Ovary (tissue), 9 donors: ENCODE results near the gene RASGRF2. TPM values are rescaled to one million over a fixed set of nuclear protein-coding genes. Genes with fewer than 3 reads are reported as not detected.
A peak's percentile ranks its signal among the peaks of the same experiment; 100 is the strongest.

Experiments used
- DNase-seq, 5 donors: peaks; one replicate each; pipeline ENCODE4 v3.0.0-alpha.2; 2019 to 2020
- H3K27ac ChIP-seq, 2 donors: fragments of 200-600 bp; one replicate each; pipeline versions ENCODE4 v1.5.1 to v1.8.0; 2019 to 2022
- H3K27me3 ChIP-seq: fragments of 200-600 bp; one replicate; pipeline ENCODE4 v1.8.0; 2022
- H3K36me3 ChIP-seq: fragments of 200-600 bp; sonication (generic); one replicate; pipeline ENCODE4 v1.5.1; 2019
- H3K4me1 ChIP-seq: one replicate; pipeline ENCODE4 v1.8.1; 2013; ENCODE audit warnings: mild to moderate bottlenecking, moderate library complexity; ENCODE audit not compliant: insufficient read depth
- H3K4me3 ChIP-seq: fragments of 200-600 bp; sonication (generic); one replicate; pipeline ENCODE4 v1.5.1; 2017
- H3K9me3 ChIP-seq, 2 donors: fragments of 200-600 bp in 1 of 2; sonication (generic) in 1 of 2; one replicate each; pipeline versions ENCODE4 v1.5.1 to v1.8.1; 2013 to 2019; ENCODE audit warnings: mild to moderate bottlenecking in 1 of 2, moderate library complexity in 1 of 2
- EP300 ChIP-seq: sonication (generic); formaldehyde crosslinking; IDR thresholded peaks from one replicate; pipeline ENCODE4 v1.6.1; 2017; ENCODE audit warnings: antibody characterized with exemption
- POLR2A ChIP-seq: fragments of 450-650 bp; IDR thresholded peaks from one replicate; pipeline ENCODE4 v1.6.1; 2017; ENCODE audit warnings: antibody characterized with exemption, mild to moderate bottlenecking, moderate library complexity
- WGBS, 3 donors: extraction: QIAGEN DNeasy Blood & Tissue Kit in 1 of 3; methylation state at CpG; one replicate each; pipeline versions ENCODE4 v1.1.5 to v1.1.7; 2013 to 2017; 5-methylcytosine and 5-hydroxymethylcytosine counted together
- intact Hi-C, 4 donors: fragments of 100-400 bp; cut with DNase I; formaldehyde crosslinking; loops; one replicate each; pipeline versions ENCODE4 v1.11.0 to v1.15.1; 2022 to 2023
- polyA plus RNA-seq, 2 donors: library from polyadenylated mRNA; stranded (reverse); fragments of 200-250 nt in 1 of 2; fragments of 350-450 nt in 1 of 2; fragmentation: Illumina TruSeq in 1 of 2; extraction: RNeasy Lipid Tissue Mini Kit (QIAGEN cat#74804) in 1 of 2; gene quantifications; one replicate each; pipeline ENCODE4 v1.2.3, GENCODE V29; 2013 to 2014
- total RNA-seq, 7 donors: library from RNA; depleted of rRNA in 2 of 7; stranded (reverse); fragments of >200 nt in 2 of 7; fragmentation: NEBNext Ultra II Directional in 3 of 7; extraction: Animal tissue kit (Norgen Biotek cat#: 25700) in 3 of 7; gene quantifications; one replicate each; pipeline versions ENCODE4 v1.1.0 to v1.2.4, GENCODE V29; 2016 to 2023
- TF ChIP-seq, protein P1 (sequence below), 3 donors: fragments of 450-650 bp in 2 of 3; fragments of 200-600 bp in 1 of 3; IDR thresholded peaks; one replicate each; pipeline versions ENCODE4 v1.5.1 to v1.8.0; 2016 to 2022; ENCODE audit warnings: antibody characterized with exemption in 3 of 3, mild to moderate bottlenecking in 1 of 3
- donor health status: DM: no; HTN: no; CAD: no; lungs with moderate emphysema.
- donor health status: DM: no; HTN: no; CAD: no.
- donor health status: Bipolar disorder and iron deficiency.
- donor health status: DM: yes; HTN: yes; CAD: no.
- donor health status: DM: no; HTN: no; CAD: no.
- donor health status: DM: yes; HTN: yes; CAD: no.

RASGRF2 gene
- total and polyA plus RNA-seq, 9 donors = 8.6 to 55.1 (median 23.0) TPM

- H3K27me3 ChIP-seq = no peaks in the 10 kb centered on the region
- H3K4me3 ChIP-seq = no peak overlapping the region
- 55 to 71% (median 61%) methylated on average over 4 of the region's 4 CpGs for WGBS, 3 donors
- H3K4me1 ChIP-seq = peaks cover 10% of the 10 kb centered on the region
- no peak for DNase-seq
- intact Hi-C loops = no loop called here
- H3K27ac ChIP-seq = no peak overlapping the region
- TF ChIP-seq POLR2A = no peak
- no peaks in the 10 kb centered on the region for H3K9me3 ChIP-seq
- no peaks in the 10 kb centered on the region for H3K36me3 ChIP-seq
Observed at GRCh38 chr5:81140441-81140840, 180.3 kb downstream of the RASGRF2 start.

DNA sequence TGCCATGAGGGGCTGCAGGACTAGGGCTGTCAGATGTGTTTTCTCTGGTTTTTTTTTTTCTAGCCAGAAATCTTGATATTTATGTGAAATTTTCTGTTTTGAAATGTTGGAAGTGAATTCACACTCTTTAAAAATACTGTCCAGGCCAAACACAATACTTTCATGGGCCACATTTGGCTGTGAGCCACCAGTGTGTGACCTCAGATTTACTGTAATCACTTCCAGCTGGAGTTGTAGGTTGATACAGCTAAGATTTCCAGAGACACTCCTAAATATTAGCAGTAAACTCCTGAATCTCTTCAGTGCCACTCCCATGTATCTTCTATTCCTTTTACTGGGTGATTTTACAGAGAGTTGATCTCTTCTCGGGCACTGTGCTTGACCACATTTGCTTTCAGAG is 180.8 kb downstream of the RASGRF2 start:
- Histone ChIP-seq H3K36me3 (no peaks in the 10 kb centered on the region), H3K4me1 (peaks cover 11% of the 10 kb centered on the region), H3K9me3 (no peaks in the 10 kb centered on the region), H3K27ac (no peak overlapping the region), H3K27me3 (no peaks in the 10 kb centered on the region), H3K4me3 (no peak overlapping the region)
- intact Hi-C loops = no loop called here
- TF ChIP-seq EP300 (no peak), POLR2A (no peak)
- TF ChIP-seq, protein P1, sequence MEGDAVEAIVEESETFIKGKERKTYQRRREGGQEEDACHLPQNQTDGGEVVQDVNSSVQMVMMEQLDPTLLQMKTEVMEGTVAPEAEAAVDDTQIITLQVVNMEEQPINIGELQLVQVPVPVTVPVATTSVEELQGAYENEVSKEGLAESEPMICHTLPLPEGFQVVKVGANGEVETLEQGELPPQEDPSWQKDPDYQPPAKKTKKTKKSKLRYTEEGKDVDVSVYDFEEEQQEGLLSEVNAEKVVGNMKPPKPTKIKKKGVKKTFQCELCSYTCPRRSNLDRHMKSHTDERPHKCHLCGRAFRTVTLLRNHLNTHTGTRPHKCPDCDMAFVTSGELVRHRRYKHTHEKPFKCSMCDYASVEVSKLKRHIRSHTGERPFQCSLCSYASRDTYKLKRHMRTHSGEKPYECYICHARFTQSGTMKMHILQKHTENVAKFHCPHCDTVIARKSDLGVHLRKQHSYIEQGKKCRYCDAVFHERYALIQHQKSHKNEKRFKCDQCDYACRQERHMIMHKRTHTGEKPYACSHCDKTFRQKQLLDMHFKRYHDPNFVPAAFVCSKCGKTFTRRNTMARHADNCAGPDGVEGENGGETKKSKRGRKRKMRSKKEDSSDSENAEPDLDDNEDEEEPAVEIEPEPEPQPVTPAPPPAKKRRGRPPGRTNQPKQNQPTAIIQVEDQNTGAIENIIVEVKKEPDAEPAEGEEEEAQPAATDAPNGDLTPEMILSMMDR (IDR thresholded peaks at IDR 0.05) = no peak
- DNase-seq = peak in 3 of 5 donors; percentile 17 to 47 (median 24)
- 54 to 65% (median 59%) methylated on average over 1 of the region's 1 CpG for WGBS, 3 donors

DNA sequence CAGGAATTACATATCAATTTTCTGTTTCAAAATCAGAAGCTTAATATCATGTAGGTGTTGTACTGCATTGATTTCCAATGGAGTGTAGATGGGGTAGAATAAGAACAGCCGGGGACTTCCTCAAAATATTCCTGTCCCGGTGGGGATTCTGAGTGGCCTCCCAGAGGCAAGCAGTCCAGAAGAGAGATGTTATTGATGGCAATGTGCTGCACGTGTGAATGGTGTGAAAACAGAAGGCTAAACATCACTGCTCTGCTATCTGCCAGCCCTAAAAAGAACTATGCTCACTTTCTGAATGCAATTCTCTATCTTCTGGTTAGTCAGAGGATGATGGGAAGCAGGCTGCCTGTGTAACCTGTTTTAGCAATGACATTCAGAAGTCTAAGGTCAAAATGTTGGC is 181.9 kb downstream of the RASGRF2 start:
- no peak for TF ChIP-seq EP300
- TF ChIP-seq POLR2A = no peak
- TF ChIP-seq, protein P1 (IDR thresholded peaks at IDR 0.05) = no peak
- intact Hi-C loops = no loop called here
- Histone ChIP-seq H3K4me1 (peaks cover 13% of the 10 kb centered on the region), H3K36me3 (no peaks in the 10 kb centered on the region), H3K27ac (no peak overlapping the region), H3K4me3 (no peak overlapping the region), H3K27me3 (no peaks in the 10 kb centered on the region), H3K9me3 (no peaks in the 10 kb centered on the region)
- WGBS, 3 donors = 63 to 72% (median 71%) methylated on average over 3 of the region's 3 CpGs
- DNase-seq = no peak

DNA sequence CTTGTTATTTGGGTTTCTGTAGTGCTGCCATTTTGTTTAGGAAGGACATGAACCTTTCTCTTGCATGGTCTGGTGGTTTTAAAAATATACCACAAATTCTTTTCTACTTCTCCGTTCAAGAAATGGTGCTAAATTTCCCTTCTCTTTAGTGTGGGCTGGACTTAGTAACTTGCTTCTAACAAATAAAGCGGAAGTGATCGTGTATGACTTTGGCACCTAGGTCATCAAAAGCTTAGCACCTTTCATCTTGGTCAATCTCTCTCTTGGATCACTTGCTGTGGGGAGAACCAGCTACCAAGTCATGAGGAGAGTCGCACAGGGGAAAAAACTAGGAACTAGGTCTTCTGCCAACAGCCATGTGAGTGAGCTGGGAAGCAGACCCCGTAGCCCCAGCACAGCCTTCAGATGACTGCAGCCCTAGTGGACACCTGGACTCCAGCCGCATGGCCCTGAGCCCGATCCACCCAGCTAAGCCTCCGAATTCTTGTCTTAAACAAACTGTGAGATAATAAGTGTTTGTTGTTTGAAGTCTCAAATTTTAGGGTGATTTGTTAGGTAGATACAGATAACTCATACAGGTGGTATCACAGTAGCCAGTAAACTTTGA is 185.3 kb downstream of the RASGRF2 start:
- DNase-seq = no peak
- H3K27ac ChIP-seq = no peak overlapping the region
- no peaks in the 10 kb centered on the region for H3K27me3 ChIP-seq
- no peaks in the 10 kb centered on the region for H3K36me3 ChIP-seq
- peaks cover 12% of the 10 kb centered on the region for H3K4me1 ChIP-seq
- intact Hi-C loops = no loop called here
- WGBS, 3 donors = 53 to 60% (median 56%) methylated on average over 8 of the region's 8 CpGs
- H3K4me3 ChIP-seq = no peak overlapping the region
- no peaks in the 10 kb centered on the region for H3K9me3 ChIP-seq
- TF ChIP-seq, protein P1 (IDR thresholded peaks at IDR 0.05) = no peak
- no peak for TF ChIP-seq EP300
- TF ChIP-seq POLR2A = no peak

GRCh38 chr5:81146031-81146430 is 185.9 kb downstream of the RASGRF2 start:
- intact Hi-C loops = no loop called here
- H3K4me3 ChIP-seq = no peak overlapping the region
- TF ChIP-seq POLR2A (no peak), EP300 (no peak)
- TF ChIP-seq, protein P1 (IDR thresholded peaks at IDR 0.05) = no peak
- no peaks in the 10 kb centered on the region for H3K9me3 ChIP-seq
- H3K27ac ChIP-seq = no peak overlapping the region
- no peak for DNase-seq
- peaks cover 7% of the 10 kb centered on the region for H3K4me1 ChIP-seq
- 19 to 40% (median 32%) methylated on average over 1 of the region's 1 CpG for WGBS, 3 donors
- no peaks in the 10 kb centered on the region for H3K27me3 ChIP-seq
- no peaks in the 10 kb centered on the region for H3K36me3 ChIP-seq
